Subcutaneous preadipocyte (primary cell): Measurements from ENCODE around the gene CCDC13. TPM values are rescaled to one million over a fixed set of nuclear protein-coding genes. Genes with fewer than 3 reads are reported as not detected.

Experiments used
- small RNA-seq: library from RNA; depleted of rRNA; stranded (forward); fragments of <200 nt; gene quantifications from one replicate; pipeline ENCODE3, GENCODE V24; 2012
- total RNA-seq: library from RNA; depleted of rRNA; stranded (reverse); fragments of >200 nt; gene quantifications from 2 replicates; pipeline ENCODE4 v1.2.3, GENCODE V29; 2012

CCDC13 gene, protein sequence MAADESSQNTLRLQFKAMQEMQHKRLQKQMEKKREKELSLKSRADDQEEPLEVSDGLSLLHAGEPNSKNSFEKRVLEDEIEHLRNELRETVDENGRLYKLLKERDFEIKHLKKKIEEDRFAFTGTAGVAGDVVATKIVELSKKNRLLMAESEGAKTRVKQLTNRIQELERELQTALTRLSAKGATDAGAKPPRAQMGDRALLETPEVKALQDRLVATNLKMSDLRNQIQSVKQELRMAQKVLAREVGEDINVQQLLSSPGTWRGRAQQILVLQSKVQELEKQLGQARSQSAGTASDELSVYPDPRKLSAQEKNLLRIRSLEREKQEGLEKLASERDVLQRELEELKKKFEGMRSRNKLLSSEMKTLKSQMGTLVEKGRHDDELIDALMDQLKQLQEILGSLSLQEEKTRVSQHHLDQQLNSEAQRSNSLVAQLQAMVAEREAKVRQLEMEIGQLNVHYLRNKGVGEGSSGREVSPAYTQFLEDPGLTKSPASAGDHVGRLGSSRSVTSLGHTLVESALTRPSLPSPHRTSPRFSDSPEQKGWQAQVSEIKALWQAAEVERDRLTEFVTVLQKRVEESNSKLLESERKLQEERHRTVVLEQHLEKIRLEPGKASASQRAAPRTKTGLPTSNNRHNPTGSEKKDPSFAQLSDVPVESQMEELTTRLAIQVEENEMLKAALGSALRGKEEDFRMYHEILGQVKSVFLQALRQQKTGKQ
- 1.4 and 2.2 TPM in 2 replicates for total RNA-seq

GRCh38 chr3:42772670-42773408, at the start of gene CCDC13:
CCDC13 (minus strand) TSS chr3:42773253; CDS start chr3:42758345, 14,908 bp downstream.

GRCh38 chr3:42809202-42809601, 36.1 kb upstream of the CCDC13 start, which contains the start of gene ACKR2:
ACKR2 (plus strand) TSS chr3:42809445; CDS start chr3:42864503, 55,058 bp downstream.

GRCh38 chr3:42804106-42804830, 31.2 kb upstream of the CCDC13 start, which contains the start of gene HIGD1A:
HIGD1A (minus strand) TSS chr3:42804490; CDS start chr3:42794253, 10,237 bp downstream.

Small RNA genes within 50 kb of the gene (small RNA-seq; reads per million reads assigned to genes)
- gene CCDC13 = 0.19 reads per million

Other genes starting within 250 kb of the CCDC13 start
- 60.6 and 65.1 TPM in 2 replicates for gene SEC22C, start 191.3 kb downstream of the CCDC13 start, total RNA-seq
- 17.6 and 22.4 TPM in 2 replicates for gene SS18L2, start 182.4 kb downstream of the CCDC13 start, total RNA-seq
- 55.1 and 62.8 TPM in 2 replicates for gene NKTR, start 172.6 kb downstream of the CCDC13 start, total RNA-seq
- 23.1 and 26.5 TPM in 2 replicates for gene ZBTB47, start 119.6 kb downstream of the CCDC13 start, total RNA-seq
- not detected in 2 replicates for gene KLHL40, start 87.7 kb downstream of the CCDC13 start, total RNA-seq
- gene HHATL, start 70.5 kb downstream of the CCDC13 start, total RNA-seq = not detected in 2 replicates
- 126 and 180 TPM in 2 replicates for gene HIGD1A, start 31.2 kb upstream of the CCDC13 start, total RNA-seq
- 0.20 TPM in 1 of 2 replicates, not detected in the other for gene ACKR2, start 36.2 kb upstream of the CCDC13 start, total RNA-seq
- gene CYP8B1, start 102.6 kb upstream of the CCDC13 start, total RNA-seq = not detected in 2 replicates
- gene ZNF662, start 132.9 kb upstream of the CCDC13 start, total RNA-seq = 0.98 and 2.2 TPM in 2 replicates
- gene GASK1A, start 206.1 kb upstream of the CCDC13 start, total RNA-seq = 0.39 and 0.73 TPM in 2 replicates